Measurements from ENCODE around the gene ZDHHC14. TPM values are rescaled to one million over a fixed set of nuclear protein-coding genes. Genes with fewer than 3 reads are reported as not detected.
A peak's percentile ranks its signal among the peaks of the same experiment; 100 is the strongest.

ZDHHC14 gene
- total RNA-seq, 1 donor from 2014 or later: 14.5 TPM

- Histone ChIP-seq H3K4me1 (no peaks in the 10 kb centered on the region), H3K27me3 (no peaks in the 10 kb centered on the region), H3K4me3 (no peak overlapping the region), H3K36me3 (no peaks in the 10 kb centered on the region), H3K9me3 (no peaks in the 10 kb centered on the region), H3K27ac (no peak overlapping the region)
- no peak for DNase-seq (ENCODE audit: low spot score in 2 of 2)
- intact Hi-C loops (cut with DNase I): loop anchor here (10.0 kb wide), 1 partner anchor 424 kb away; no protein-coding TSS in a partner anchor
- TF ChIP-seq CTCF (IDR thresholded peaks at IDR 0.05): no peak
These were observed 259.9 kb downstream of the ZDHHC14 start for GRCh38 chr6:157640746-157641451.

GRCh38 chr6:157641837-157642236, 260.8 kb downstream of the ZDHHC14 start:
- Histone ChIP-seq H3K4me1 (no peaks in the 10 kb centered on the region), H3K27ac (no peak overlapping the region), H3K36me3 (no peaks in the 10 kb centered on the region), H3K9me3 (no peaks in the 10 kb centered on the region), H3K27me3 (no peaks in the 10 kb centered on the region), H3K4me3 (no peak overlapping the region)
- no peak for DNase-seq (ENCODE audit: low spot score in 2 of 2)
- intact Hi-C loops (cut with DNase I): loop anchor here (10.0 kb wide), 1 partner anchor 423 kb away; no protein-coding TSS in a partner anchor
- no peak for TF ChIP-seq CTCF (IDR thresholded peaks at IDR 0.05)

GRCh38 chr6:157642736-157643135, 261.7 kb downstream of the ZDHHC14 start:
- Histone ChIP-seq H3K4me1 (no peaks in the 10 kb centered on the region), H3K36me3 (peaks cover 0 to 6% of the 10 kb centered on the region in 2 donors), H3K27ac (no peak overlapping the region), H3K9me3 (no peaks in the 10 kb centered on the region), H3K4me3 (no peak overlapping the region), H3K27me3 (no peaks in the 10 kb centered on the region)
- intact Hi-C loops (cut with DNase I): loop anchor here (10.0 kb wide), 1 partner anchor 422 kb away; no protein-coding TSS in a partner anchor
- no peak for DNase-seq (ENCODE audit: low spot score in 2 of 2)
- no peak for TF ChIP-seq CTCF (IDR thresholded peaks at IDR 0.05)

DNA sequence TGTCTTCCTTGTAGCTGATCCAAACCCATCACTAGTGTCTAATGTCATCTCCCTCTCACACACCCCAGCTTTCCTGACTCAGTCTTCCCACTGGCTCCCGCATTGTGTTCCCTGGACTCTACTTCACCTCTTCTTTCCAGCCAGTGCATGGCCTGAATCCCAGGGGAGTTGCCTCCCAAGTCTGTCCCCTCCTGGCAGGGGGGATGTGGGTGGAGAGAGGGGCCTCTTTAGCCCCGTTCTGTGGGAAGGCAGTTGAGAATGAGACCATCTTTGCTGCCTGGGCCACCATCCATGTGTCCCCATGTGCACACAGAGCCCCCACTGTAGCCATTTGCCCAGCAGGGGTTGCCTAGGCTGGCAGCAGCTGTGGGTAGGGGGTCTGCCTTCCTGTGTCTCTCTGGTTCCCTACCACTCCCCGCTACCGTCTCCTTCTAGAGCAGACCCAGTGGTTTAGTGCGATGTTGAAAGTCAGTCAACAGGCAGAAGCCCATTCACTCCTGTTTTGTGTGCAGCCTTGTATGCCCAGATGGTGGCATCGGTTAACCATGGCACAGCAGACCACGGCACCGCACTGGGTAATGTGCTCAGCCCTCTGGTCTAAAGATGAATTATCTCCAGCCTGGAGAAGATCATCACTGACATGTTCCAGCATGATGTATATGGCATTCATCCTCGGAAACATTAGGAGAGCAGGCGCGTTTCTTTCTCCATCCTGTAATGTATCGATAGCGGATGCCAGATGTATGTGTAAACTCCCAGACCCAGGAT, 263.2 kb downstream of the ZDHHC14 start:
- Histone ChIP-seq H3K27me3 (no peaks in the 10 kb centered on the region), H3K4me3 (no peak overlapping the region), H3K4me1 (no peaks in the 10 kb centered on the region), H3K9me3 (no peaks in the 10 kb centered on the region), H3K27ac (no peak overlapping the region), H3K36me3 (peaks cover 0 to 7% of the 10 kb centered on the region in 2 donors)
- DNase-seq (ENCODE audit: low spot score in 2 of 2): no peak
- intact Hi-C loops (cut with DNase I): loop anchor here (10.0 kb wide), 1 partner anchor 421 kb away; no protein-coding TSS in a partner anchor
- TF ChIP-seq CTCF (IDR thresholded peaks at IDR 0.05): peak; percentile 21 to 35 (median 25)

DNA sequence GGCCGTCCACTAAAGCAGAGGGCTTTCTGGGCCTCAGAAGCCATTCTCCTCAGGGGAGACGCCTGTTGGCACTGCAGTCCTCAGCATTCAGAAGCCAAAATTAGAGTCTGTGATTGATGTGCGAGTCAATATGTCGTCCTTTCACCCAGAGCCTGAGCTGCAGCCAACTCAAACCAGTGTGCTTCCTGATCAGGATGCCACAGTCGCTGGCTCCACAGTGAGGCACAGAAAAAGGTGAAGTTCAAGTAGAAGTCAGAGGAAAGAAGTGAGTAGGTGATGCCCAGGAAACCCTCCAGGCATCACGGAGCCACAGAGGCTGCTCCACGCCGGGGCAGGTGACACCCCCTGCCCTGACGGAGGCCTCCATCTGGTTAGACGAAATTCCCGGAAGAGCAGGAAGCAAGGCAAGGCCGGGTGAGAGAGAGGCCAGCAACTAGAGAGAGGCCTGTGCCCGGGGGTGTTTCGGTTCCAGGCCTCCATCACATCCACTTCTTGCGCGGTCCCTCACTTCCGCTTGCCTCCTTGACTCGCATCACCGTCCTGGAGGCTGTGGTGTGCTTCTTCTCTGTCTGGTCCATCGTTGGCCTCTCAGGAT, 264.3 kb downstream of the ZDHHC14 start:
- Histone ChIP-seq H3K4me1 (peaks cover 0 to 3% of the 10 kb centered on the region in 2 donors), H3K9me3 (no peaks in the 10 kb centered on the region), H3K27ac (no peak overlapping the region), H3K27me3 (no peaks in the 10 kb centered on the region), H3K36me3 (peaks cover 0 to 7% of the 10 kb centered on the region in 2 donors), H3K4me3 (no peak overlapping the region)
- TF ChIP-seq CTCF (IDR thresholded peaks at IDR 0.05): no peak
- DNase-seq (ENCODE audit: low spot score in 2 of 2): no peak
- intact Hi-C loops (cut with DNase I): loop anchor here (10.0 kb wide), 1 partner anchor 420 kb away; no protein-coding TSS in a partner anchor

Data from ascending aorta (tissue), 2 donors.